ENCODE data around the gene NMT1.
A peak's percentile ranks its signal among the peaks of the same experiment; 100 is the strongest.

The NMT1 gene

DNA sequence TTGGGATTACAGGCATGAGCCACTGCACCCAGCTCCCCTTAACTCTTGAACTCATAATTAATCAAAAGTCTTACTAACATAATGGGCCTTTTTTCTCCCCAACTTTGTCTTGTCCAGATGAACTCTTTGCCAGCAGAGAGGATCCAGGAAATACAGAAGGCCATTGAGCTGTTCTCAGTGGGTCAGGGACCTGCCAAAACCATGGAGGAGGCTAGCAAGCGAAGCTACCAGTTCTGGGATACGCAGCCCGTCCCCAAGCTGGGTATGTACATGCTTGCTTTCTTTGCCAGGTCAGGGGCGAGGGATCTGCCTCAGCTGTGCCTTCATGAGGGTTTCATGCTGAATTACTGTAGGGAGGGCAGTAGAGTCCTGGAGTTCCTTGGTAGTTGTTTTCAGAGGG, 25.3 kb downstream of the NMT1 start:
- no peak for DNase-seq

DNA sequence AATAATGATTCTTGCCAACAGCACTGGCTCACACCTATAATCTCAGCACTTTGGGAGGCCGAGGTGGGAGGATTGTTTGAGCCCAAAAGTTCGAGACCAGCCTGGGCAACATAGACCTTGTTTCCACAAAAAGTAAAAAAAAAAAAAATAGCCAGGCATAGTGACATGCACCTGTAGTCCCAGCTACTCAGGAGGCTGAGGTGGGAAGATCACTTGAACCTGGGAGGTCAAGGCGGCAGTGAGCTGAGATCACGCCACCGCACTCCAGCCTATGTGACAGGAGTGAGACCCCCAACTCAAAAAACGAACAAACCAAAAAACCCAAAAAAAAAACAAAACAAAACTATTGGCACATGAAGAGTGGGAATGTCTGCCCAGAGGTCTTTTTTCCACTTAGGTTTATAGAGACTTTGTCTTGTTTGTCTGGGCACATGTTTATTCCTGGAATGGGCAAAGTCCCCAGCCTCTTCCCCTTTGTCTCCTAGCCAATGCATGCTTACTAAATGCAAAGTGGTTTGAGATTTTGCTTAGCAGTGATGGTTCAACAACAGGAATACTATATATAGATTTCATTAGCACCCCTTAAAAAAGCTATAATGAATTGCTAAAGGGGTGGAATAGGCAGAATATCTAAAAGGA, 25.9 kb downstream of the NMT1 start:
- no peak for DNase-seq

DNA sequence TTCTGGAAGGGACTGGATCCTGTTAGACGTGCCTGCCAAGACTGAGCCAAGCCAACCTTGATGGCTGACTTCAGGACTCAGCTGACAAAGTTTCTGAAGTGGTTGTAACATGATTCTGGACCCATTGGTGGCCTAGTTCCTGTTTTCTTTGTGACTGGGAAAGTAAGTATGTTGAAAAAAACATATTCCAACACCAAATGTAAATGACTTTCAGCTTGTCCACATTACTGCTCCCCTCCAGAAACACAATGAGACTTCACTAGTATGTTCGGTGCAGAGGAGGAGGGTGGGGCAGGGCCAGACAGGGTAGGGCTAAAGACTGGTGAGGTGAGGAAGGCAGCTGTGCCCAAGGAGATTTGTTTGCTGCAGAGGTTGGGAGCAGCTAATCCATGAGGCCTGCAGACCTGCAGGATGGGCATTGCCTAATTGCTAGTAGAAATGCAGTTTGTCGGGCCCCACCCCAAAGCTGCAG, 26.4 kb downstream of the NMT1 start:
- DNase-seq: no peak

DNA sequence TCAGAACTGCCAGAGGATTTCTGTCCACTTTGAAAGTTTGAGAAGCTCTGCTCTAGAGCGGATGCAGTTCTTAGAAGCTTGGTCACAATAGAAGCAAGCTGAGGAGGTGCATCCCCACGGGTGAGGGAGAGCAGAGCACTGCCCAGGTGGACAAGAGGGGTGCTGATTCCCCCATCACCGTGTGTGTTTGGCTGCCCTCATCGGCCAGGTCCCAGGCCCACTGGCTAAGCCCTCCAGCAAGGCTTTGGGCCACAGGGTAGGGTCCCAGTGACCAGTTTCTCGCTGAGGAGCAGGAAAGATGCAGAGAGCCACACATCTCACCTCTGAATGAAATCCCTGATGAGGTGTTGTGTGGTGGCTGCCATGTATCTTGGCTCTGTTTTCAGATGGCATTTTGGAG, 26.9 kb downstream of the NMT1 start:
- DNase-seq: no peak

DNA sequence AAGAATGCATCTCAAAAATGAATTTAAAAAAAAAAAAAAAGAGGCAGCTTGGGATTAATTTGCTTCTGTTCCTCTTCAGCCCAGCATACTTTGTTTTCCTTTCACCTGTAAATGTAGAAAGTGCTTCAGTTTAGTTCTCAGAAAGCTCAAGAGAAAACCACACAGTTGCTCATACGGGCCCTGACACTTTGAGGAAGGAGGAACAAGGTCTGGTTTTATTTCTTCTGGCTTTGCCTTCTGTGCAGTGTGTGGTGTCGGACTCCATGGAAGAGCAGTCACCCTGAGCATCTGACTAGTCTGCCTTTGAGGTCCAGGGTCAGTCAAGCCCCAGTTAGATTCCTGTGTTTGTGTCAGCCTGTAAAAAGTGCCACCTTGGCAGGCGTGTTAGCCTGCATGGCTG, 27.6 kb downstream of the NMT1 start:
- no peak for DNase-seq

DNA sequence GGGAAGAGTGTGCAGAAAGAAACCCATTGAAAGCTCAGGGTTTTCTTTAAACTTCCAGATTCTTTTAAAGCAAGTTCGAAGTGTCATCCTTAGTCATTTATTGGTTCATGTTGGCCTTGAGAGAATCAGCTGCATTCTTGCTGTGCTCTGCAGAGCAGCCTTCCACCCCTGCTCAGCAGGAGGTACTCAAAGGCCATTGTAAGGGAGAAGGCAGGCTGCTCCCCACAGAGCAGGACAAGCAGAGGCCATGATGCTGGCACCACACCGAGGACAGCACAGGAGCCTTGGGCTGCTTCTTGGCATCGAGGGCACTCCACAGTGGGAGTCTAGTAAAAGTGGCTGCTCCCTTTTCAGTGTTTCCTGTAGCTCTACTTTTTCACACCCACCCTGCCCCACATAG, 29.6 kb downstream of the NMT1 start:
- no peak for DNase-seq

DNA sequence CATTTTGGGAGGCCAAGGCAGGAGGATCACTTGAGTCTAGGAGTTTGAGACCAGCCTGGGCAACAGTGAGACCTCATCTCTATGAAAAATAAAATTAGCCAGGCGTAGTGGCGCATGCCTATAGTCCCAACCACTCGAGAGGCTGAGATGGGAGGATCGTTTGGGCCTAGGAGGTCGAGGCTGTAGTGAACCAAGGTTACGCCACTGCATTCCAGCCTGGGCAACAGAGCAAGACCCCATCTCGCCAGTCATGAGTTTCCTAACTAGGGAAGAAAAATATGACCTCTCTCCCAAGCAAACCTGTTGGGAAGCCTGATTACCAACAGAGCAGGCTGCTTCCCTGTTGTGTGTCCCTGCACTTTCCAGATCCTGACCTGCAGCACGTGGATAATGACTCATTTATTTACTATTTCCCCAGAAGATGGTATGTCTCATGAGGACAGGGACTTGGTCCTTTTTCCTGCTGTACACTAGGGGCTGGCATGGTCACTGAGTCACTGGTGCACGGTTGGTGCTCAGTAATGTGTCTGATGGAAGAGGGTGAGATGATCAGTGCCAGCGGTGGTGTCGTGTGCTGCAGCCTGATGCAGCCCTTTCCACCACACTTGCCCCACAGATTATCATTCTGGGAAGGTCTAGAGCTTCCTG, 30.8 kb downstream of the NMT1 start:
- no peak for DNase-seq

DNA sequence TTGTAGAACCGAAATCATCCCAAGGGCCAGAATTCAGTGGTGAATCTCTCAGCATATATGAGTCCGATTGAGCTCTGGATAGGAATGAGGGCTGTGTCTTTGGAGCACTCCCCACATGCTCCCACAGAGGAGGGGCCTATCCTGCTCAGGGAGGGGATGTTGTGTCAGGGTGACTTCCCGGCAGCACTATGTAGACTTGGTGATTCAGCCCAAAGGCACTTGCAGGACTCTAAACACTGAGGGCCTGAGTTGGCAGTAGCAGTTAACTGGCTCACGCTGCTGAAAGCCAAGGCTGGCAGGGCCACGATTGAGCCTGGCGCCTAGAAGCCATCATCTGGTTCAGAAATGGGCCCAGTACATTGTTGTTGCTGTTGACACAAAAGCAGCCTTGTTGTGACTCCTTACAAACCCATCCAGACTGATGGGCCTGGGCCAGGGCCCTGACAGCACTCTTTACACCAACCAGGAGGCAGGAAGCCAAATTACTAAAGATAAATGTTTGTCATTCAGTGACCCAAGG, 31.9 kb downstream of the NMT1 start:
- DNase-seq: no peak

DNA sequence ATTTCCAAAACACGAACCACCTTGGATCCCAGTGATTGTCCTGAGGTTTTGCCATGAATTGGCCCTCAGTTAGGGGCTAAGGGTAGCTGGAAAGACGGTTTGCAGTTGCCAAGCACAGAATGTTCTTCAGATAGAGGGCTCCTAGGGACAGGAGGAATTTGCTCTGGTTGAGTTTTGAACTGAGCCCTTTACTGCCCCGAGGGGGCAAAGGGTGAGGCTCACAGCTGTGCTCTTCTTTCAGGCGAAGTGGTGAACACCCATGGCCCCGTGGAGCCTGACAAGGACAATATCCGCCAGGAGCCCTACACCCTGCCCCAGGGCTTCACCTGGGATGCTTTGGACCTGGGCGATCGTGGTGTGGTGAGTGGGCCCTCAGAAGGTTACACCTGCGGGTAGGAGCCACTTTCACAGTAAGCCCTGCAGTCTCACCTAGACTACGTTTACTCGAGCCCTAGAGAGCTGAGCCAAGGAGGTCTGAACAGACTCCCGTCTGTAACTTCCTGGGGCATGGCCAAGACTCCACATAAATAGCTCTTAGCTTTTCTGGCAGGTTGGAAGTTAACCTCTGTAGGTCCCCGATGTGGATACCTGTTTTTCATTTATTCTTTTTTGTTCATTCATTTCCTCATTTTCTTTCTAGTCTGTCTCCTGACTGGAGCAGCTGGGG, 32.5 kb downstream of the NMT1 start:
- no peak for DNase-seq

DNA sequence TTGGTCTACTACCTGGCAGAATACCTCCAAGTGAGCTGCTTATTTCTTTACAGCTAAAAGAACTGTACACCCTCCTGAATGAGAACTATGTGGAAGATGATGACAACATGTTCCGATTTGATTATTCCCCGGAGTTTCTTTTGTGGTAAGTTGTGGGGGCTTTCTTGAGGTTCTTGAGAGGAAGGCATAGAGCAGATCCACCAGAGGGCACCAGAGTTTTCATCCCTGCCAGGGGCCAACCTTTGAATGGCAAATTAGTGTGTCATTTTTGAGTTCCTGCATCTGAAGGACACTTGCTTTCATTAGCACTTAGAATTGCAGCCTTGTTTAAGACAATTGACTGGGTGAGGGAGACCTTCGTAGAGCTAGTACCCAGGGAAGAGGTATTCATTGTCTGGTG, 35.0 kb downstream of the NMT1 start:
- no peak for DNase-seq

DNA sequence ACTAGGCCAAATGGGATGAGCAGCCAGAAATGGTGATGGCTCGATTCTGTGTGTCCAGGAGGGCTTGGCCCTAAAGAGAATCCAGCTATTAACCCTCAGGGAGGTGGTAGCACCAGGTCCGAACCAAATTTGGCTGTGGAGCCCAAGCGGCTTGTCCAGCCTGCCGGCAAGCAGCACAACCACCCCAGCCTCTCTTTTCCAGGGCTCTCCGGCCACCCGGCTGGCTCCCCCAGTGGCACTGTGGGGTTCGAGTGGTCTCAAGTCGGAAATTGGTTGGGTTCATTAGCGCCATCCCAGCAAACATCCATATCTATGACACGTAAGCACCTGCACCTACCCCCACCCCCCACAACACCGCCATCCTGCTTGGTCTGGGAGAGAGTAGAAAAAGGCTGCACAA, 35.8 kb downstream of the NMT1 start:
- DNase-seq: no peak

DNA sequence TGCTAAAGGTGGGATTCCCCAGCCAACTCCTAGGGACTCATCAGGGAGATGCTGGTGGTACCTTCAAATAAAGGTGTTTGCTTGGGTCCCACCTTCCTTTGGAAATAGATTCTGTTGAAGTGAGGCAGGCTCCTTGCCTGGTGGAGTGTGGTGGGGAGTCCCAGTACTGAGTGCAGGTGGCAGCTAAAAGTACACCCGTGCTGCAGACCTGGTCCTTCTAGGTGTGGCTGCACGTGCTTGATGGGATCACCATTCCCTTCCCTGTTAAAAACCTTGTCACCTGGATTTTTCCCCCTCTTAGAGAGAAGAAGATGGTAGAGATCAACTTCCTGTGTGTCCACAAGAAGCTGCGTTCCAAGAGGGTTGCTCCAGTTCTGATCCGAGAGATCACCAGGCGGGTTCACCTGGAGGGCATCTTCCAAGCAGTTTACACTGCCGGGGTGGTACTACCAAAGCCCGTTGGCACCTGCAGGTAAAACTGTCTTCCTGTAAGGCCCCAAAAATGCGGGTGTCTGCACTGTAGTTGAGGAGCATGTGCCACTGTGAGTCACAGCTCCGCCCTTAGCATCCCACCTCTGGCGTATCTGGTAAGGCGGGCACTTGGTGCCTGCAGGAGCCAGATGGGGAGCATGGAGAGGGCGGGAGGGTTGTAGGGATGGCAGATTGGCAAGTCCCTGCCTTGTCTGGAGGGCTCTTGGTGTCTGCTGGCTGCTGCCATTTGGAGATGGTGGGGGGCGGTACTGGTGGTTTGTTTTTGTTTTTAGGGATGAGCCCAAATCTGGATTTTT, 37.2 kb downstream of the NMT1 start:
- DNase-seq: no peak

DNA sequence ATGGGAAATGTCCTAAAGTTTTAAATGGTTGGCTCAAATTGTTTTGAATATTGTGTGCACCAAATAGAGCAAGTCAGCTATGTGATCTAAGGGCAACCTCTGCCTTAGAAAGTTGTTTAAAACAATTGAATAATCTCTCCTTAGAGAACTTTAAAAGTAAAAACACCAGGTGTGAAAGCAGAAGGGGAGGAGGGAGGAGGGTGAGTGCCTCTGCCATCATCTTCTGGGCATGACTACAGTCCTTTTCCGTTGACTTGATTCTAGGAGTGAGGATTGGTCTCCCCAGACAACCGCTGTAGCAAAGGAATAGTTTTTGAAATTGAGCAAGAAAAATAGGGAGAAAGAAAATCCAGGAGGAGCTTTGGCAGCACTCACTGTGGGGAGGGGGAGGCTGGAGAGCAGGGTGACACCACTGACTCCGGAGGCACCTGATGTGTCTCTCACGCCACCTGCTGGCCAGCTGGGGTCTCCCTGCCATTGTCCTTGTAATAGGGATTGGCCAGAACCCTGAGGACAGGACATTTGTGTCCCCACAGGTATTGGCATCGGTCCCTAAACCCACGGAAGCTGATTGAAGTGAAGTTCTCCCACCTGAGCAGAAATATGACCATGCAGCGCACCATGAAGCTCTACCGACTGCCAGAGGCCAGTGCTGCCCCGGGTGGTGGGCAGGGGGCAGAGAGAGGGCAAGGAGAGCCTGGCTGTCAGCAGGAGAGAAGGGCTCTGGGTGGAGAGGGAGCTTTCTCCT, 37.9 kb downstream of the NMT1 start:
- peak; percentile 27 for DNase-seq

DNA sequence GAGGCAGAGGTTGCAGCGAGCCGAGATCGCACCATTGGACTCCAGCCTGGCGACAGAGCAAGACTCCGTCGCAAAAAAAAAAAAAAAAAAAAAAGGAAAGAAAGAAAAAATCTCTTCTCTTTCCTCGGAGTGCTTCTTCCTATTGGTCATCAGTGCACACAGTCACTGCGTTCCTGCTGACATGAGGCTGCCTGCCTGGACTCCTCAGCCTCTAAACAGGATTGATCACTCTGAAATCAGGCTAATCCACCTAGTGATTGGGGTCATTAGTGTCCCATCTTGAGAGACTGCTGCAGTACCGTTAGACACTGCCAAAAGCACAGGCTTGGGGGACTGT, 40.4 kb downstream of the NMT1 start:
- DNase-seq: no peak

DNA sequence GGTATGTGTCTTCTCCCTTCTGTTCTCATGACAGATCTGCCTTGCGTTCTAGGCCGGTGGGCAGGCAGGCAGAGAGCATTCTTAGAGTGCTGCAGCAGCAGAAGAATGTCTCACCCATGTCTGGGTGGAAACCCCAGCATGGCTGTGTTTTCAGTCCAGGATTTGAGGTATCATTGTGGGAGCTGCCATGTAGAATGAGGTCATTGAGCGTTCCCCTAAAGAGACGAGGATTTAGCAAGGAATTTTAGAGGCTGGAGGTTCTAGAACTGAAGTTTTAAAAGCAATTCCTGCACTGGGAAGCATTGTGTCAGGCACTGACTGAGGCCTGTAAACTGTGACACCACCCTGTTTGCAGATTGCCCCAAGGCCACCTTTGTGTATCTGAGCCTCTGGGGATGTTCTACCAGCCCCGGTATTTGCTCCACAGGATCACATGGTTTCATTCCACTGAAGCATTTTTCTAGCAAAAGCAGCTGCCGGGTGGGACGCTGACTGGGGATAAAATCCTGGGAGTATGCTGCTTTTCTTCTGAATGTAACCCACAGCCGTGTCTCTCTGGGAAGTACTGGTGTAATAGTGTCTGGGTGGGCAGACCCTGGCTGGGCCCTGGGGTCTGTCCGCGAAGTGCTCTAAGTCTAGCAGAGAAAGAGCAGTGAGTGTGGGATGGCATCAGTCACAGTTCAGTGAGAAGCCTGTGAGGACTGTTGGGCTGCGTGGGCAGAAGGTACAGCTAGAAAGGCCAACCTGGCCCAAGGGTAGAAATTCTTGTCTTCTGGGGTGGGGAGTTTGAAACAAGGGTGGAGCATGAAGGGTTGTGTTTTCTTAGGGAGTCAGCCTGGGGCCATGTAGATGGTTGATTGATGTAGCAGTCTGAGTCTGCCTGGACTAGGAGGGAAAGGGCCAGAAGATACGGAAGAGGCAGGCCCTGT, 41.0 kb downstream of the NMT1 start:
- no peak for DNase-seq

DNA sequence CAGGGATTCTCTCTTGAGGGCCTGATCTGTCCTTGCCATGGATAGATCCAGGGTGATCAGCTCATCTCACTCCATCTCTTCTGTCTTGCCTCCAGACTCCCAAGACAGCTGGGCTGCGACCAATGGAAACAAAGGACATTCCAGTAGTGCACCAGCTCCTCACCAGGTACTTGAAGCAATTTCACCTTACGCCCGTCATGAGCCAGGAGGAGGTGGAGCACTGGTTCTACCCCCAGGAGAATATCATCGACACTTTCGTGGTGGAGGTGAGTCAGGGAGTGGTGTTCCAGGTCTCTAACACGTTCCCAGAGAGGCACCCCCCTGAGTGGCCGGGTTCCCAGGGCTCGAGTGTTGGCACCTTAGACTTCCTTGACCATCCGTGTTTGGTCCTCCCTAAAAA, 41.7 kb downstream of the NMT1 start:
- DNase-seq: no peak

DNA sequence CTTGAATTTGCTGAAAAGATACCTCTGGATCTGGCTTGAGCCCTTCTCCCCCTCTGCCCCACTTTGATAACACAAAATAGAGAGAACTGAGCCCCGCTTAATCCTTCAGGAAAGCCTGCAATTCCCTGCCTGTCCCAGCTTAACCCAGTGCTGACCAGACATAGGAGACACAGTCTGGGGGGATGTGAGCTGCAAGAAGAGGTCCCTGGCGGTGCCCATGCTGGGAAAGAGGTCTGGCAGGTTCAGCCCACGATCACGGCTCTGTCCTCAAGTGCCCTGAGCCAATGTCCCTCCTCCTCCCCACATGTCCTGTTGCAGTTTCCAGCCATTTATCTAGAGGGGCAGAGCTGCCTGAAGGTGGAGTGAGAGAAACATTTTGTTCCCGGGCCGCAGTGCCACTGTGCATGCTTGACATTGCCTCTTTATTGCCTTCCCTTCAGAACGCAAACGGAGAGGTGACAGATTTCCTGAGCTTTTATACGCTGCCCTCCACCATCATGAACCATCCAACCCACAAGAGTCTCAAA, 42.2 kb downstream of the NMT1 start:
- no peak for DNase-seq

DNA sequence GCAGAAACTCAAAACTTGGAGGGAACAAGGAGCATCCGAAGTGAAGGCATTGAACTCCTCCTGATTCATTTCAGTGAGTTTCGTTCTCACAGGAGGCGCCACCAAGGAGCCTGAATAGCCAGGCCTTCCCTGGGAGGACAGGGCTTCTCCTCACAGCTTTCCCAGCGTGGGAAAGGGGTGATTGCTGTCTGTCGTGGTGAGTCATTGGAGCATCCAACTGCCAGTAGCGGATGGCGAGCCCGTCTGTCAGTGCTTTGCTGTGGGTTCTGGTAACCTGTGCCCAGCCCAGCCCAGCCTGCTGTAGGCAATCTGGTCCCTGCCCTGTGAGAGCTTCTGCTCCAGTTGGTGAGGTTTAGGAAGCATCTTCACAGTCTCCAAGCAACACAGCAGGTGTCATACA, 42.9 kb downstream of the NMT1 start:
- DNase-seq: no peak

DNA sequence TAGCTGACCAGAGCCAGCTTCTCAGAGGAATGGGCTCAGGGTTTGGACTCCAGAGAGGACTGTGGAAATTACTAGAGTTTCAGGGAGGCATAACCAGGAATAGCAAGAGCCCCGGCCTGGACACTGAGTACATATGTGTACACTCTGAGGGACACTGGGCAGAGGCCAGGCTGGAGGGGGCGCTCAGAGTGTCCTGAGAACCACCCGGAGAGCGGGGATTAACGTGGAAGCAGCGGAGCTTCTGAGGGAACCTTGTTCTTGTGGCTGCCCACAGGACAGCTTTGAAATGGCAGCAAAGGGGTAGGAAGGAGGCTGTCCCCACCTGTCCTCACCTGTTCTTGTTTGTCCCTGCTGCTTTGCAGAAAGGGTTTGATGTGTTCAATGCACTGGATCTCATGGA, 43.4 kb downstream of the NMT1 start:
- no peak for DNase-seq

DNA sequence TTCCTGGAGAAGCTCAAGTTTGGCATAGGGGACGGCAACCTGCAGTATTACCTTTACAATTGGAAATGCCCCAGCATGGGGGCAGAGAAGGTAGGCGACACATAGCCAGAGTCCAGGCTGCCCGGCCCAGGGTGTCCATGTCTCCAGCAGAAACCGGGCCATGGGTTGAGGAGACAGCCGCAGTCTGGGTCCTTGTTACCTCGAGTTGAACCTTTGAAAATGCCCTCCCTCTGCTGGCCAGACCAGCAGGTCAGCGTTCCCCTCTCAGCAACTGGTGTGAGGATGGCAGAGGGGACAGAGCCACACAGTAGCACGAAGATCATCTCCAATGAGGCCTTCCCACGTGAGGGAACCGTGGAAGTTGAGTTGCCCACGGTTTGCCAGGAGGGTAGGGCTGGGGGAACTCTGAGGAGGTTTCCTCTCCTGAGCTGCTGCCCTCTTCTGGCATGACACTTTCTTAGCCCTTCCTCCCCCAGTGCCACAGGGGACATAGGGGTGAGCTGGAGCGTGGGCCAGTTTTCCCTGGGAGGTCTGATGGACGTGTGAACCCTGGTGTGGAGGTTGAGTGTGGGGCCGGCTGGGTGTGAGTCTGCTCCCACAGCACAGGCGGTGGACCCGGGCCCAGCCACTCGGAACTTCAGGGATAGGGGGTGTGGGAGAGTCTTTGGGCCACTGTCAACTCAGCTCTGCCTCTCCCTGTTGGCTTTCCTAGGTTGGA, 43.9 kb downstream of the NMT1 start:
- DNase-seq: no peak

DNA sequence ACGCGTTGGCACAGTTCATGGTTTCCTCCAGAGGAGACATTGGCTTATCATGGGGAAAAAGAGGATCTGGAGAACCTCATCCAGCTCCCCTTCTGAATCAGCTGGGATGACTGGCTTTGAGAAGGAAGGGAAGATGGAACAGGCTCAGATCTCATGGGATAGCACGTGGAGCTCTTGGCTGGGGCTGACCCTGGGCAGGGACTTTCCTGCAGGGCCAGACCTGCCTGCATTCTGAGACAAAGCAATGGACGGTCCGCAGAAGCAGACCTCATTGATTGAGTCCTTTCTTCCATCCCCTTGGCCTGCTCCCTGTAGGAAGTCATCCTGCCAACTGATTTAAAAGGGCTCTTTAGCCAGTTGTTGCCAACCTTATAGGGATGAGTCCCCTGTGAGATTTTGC, 45.0 kb downstream of the NMT1 start:
- DNase-seq: no peak

Measured in activated gamma-delta T cell (primary cell).